Stimulated activated CD4-positive, alpha-beta T cell treated with anti-CD3 and anti-CD28 coated beads, Interleukin-2, amount 100 ng/mL, for 48 hours (primary cell): Measurements from ENCODE around the gene STAT5B.
"Not testable (repeated sequence)": the region's sequence is repeated elsewhere in the genome, so short reads cannot be mapped to it uniquely, and the experiment has no call there.

ENCODE experiments used
- DNase-seq, 2 donors: peaks; one replicate each; pipeline ENCODE4 v3.0.0-alpha.2; 2020

Gene STAT5B

GRCh38 chr17:42227849-42228700, 48.1 kb downstream of the STAT5B start:
- no peak for DNase-seq

GRCh38 chr17:42225646-42226045, 50.5 kb downstream of the STAT5B start:
- DNase-seq = no peak

GRCh38 chr17:42224651-42225050, 51.5 kb downstream of the STAT5B start:
- DNase-seq = no peak

- DNase-seq = peak; percentile 37 to 59
Observed at GRCh38 chr17:42221886-42222745, 54.1 kb downstream of the STAT5B start.

GRCh38 chr17:42219280-42219679, 56.9 kb downstream of the STAT5B start:
- not testable (repeated sequence) for DNase-seq

GRCh38 chr17:42214156-42214555, 62.0 kb downstream of the STAT5B start:
- DNase-seq = no peak

- DNase-seq = no peak
Observed at GRCh38 chr17:42212382-42212781, 63.8 kb downstream of the STAT5B start.

- DNase-seq = not testable (repeated sequence)
Observed at GRCh38 chr17:42211921-42212341, 64.3 kb downstream of the STAT5B start.

GRCh38 chr17:42210046-42210445, 66.1 kb downstream of the STAT5B start:
- DNase-seq = no peak

- DNase-seq = not testable (repeated sequence)
Observed at GRCh38 chr17:42206153-42206612, 70.0 kb downstream of the STAT5B start.

GRCh38 chr17:42203354-42203753, 72.8 kb downstream of the STAT5B start:
- DNase-seq = no peak

GRCh38 chr17:42202696-42203095, 73.5 kb downstream of the STAT5B start:
- no peak for DNase-seq

- no peak for DNase-seq
Observed at GRCh38 chr17:42202159-42202558, 74.0 kb downstream of the STAT5B start.

- DNase-seq = no peak
Observed at GRCh38 chr17:42201458-42201772, 74.8 kb downstream of the STAT5B start.

- no peak for DNase-seq
Observed at GRCh38 chr17:42200706-42201457, 75.3 kb downstream of the STAT5B start.

GRCh38 chr17:42199416-42200011, 76.7 kb downstream of the STAT5B start:
- DNase-seq = no peak

GRCh38 chr17:42198897-42199296, 77.3 kb downstream of the STAT5B start:
- no peak for DNase-seq

- DNase-seq = no peak
Observed at GRCh38 chr17:42197564-42198156, 78.5 kb downstream of the STAT5B start.

GRCh38 chr17:42193969-42194899, 82.0 kb downstream of the STAT5B start, which contains the start of gene GHDC:
GHDC (minus strand) TSS chr17:42194494; CDS start chr17:42193581, 913 bp downstream.
- DNase-seq = peak; percentile 66 to 70

- no peak for DNase-seq
Observed at GRCh38 chr17:42193216-42193968, 82.8 kb downstream of the STAT5B start.
